Left lung (tissue), 10 donors: Measurements from ENCODE around the gene AFG3L2. TPM values are rescaled to one million over a fixed set of nuclear protein-coding genes. Genes with fewer than 3 reads are reported as not detected.

Source experiments
- ATAC-seq: fragments of 200-7000 bp; cut with Tn5 transposase; one replicate; pipeline ENCODE4 v1.9.1; 2020; ENCODE audit warnings: moderate library complexity
- DNase-seq, 4 donors: peaks; one replicate each; pipeline ENCODE4 v3.0.0-alpha.2; 2013 to 2020
- H3K27ac ChIP-seq, 2 donors: fragments of 200-600 bp; sonication (generic) in 1 of 2; one replicate each; pipeline versions ENCODE4 v1.5.0 to v1.8.0; 2020 to 2021
- H3K27me3 ChIP-seq, 2 donors: fragments of 200-600 bp; sonication (generic) in 1 of 2; one replicate each; pipeline versions ENCODE4 v1.5.0 to v1.8.0; 2020 to 2021
- H3K36me3 ChIP-seq, 2 donors: fragments of 200-600 bp; sonication (generic) in 1 of 2; one replicate each; pipeline versions ENCODE4 v1.5.0 to v1.8.0; 2020 to 2021
- H3K4me1 ChIP-seq, 2 donors: fragments of 200-600 bp; one replicate each; pipeline ENCODE4 v1.8.0; 2021
- H3K4me3 ChIP-seq, 2 donors: fragments of 200-600 bp; sonication (generic) in 1 of 2; one replicate each; pipeline versions ENCODE4 v1.5.0 to v1.8.0; 2020 to 2021; ENCODE audit warnings: mild to moderate bottlenecking in 1 of 2
- H3K9me3 ChIP-seq, 2 donors: fragments of 200-600 bp; sonication (generic) in 1 of 2; one replicate each; pipeline versions ENCODE4 v1.5.0 to v1.8.0; 2020 to 2021
- intact Hi-C, 2 donors: fragments of 100-400 bp; cut with DNase I; formaldehyde crosslinking; loops; one replicate each; pipeline versions ENCODE4 v1.11.2 to v1.14.2; 2022
- polyA plus RNA-seq, 6 donors: library from polyadenylated mRNA; unstranded; fragments of 120-200 nt; gene quantifications; one replicate each; pipeline ENCODE4 v1.2.1, GENCODE V29; 2013; ENCODE audit not compliant: insufficient read length in 6 of 6
- total RNA-seq, 2 donors: library from RNA; stranded (reverse); fragmentation: NEBNext Ultra II Directional; extraction: Animal tissue kit (Norgen Biotek cat#: 25700); gene quantifications; one replicate each; pipeline ENCODE4 v1.2.1, GENCODE V29; 2021
- TF ChIP-seq, protein P1 (sequence below), 2 donors: fragments of 200-600 bp; sonication (generic) in 1 of 2; IDR thresholded peaks; one replicate each; pipeline versions ENCODE4 v1.5.0 to v1.8.0; 2021; ENCODE audit warnings: antibody characterized with exemption in 2 of 2
- donor health status: DM: no; HTN: yes; CAD: no.
- donor health status: DM: no; HTN: no; CAD: no.

AFG3L2 gene
- total and polyA plus RNA-seq, 8 donors: 30.3 to 48.4 (median 43.9) TPM

DNA sequence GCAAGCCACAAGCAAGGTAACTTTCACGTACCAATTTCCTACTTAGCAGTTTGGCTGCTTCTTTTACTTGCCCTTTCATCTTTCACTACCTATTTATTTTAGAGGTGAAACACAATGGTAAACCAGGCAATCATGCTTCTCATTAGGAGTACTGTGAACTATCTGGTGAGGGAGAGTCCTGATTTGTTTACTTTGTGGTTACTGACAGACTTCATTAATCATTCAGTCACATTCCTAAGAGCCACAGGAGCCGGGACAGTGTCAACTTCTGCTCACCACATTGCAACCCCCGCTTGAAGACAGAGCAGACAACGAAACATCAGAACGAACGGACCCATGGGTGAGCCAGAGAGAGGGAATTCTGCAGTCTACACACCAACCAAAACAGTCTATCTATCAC lies 40.1 kb downstream of the AFG3L2 start:
- TF ChIP-seq, protein P1, sequence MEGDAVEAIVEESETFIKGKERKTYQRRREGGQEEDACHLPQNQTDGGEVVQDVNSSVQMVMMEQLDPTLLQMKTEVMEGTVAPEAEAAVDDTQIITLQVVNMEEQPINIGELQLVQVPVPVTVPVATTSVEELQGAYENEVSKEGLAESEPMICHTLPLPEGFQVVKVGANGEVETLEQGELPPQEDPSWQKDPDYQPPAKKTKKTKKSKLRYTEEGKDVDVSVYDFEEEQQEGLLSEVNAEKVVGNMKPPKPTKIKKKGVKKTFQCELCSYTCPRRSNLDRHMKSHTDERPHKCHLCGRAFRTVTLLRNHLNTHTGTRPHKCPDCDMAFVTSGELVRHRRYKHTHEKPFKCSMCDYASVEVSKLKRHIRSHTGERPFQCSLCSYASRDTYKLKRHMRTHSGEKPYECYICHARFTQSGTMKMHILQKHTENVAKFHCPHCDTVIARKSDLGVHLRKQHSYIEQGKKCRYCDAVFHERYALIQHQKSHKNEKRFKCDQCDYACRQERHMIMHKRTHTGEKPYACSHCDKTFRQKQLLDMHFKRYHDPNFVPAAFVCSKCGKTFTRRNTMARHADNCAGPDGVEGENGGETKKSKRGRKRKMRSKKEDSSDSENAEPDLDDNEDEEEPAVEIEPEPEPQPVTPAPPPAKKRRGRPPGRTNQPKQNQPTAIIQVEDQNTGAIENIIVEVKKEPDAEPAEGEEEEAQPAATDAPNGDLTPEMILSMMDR (IDR thresholded peaks at IDR 0.05): no peak
- no peak overlapping the region for H3K4me3 ChIP-seq
- ATAC-seq: peak; percentile 52

DNA sequence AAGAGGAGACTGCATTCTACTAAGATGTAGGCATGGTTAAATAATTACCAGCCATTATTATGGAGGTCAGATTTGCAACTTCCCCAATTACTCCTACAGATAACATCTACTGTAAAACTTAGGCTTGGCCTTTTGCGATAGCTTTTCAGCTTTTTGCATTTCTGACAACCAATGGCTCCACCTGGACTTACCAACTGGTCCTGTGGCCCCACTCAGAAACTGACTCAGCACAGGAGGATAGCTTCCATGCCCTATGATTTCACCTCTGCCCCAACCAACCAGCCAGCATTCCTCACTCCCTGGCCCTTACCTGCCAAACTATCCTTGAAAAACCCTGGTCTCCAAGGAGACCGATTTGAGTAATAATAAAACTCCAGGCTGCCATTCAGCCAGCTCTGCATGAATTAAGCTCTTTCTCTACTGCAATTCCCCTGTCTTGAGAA lies 40.8 kb downstream of the AFG3L2 start:
- ATAC-seq (peak; percentile 75), DNase-seq (no peak)
- H3K9me3 ChIP-seq: no peaks in the 10 kb centered on the region
- TF ChIP-seq, protein P1 (IDR thresholded peaks at IDR 0.05): no peak
- H3K36me3 ChIP-seq: peaks cover 0 to 77% of the 10 kb centered on the region in 2 donors
- no peaks in the 10 kb centered on the region for H3K4me1 ChIP-seq
- H3K27me3 ChIP-seq: no peaks in the 10 kb centered on the region
- H3K4me3 ChIP-seq: no peak overlapping the region
- intact Hi-C loops: no loop called here
- H3K27ac ChIP-seq: no peak overlapping the region

More for the DNA sequence above, 40.1 kb downstream of the AFG3L2 start:
- Histone ChIP-seq H3K36me3 (peaks cover 0 to 83% of the 10 kb centered on the region in 2 donors), H3K9me3 (no peaks in the 10 kb centered on the region), H3K4me1 (no peaks in the 10 kb centered on the region), H3K27me3 (no peaks in the 10 kb centered on the region), H3K27ac (no peak overlapping the region)
- no peak for DNase-seq
- intact Hi-C loops: no loop called here

DNA sequence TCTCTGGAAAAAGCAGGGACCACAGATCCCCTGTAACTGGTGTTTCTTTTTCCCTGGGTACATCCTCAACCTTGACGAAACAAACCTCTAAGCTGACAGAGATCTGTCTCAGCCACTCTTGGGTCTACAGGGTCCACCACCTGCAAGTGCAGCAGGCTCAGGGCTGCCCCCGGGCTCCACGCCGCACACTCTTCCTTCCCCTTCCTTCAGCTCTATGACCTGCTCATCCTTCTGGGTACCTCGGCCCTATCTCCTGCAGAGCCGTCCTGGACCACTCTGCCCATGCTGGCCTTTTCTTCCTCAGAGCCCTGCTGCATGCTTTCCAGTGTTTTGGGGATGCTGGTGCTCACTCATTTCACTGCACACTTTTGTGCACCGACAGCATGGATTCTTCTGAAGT lies 41.5 kb downstream of the AFG3L2 start:
- TF ChIP-seq, protein P1 (IDR thresholded peaks at IDR 0.05): no peak
- no peak for ATAC-seq

DNA sequence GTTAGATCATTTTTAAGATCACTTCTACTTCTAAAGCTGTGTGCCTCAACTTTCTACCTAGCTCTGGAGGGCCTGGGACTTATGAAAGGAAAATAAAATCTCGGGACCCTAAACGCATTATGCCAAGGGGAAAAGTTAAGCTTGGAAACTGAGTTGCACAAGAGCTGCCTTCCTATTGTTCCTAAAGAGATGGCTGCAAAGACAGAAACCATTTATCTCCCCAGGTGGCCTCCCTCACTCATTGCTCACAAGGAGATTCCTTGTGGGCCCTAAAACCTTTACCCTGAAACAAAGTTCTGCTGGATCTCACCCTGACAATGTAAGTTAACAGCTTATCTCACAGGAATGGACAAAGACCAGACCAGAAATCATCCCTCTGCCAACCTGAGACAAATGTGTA lies 42.2 kb downstream of the AFG3L2 start:
- Histone ChIP-seq H3K27me3 (no peaks in the 10 kb centered on the region), H3K27ac (no peak overlapping the region), H3K4me3 (no peak overlapping the region), H3K36me3 (peaks cover 0 to 74% of the 10 kb centered on the region in 2 donors), H3K4me1 (no peaks in the 10 kb centered on the region), H3K9me3 (no peaks in the 10 kb centered on the region)
- intact Hi-C loops: no loop called here
- TF ChIP-seq, protein P1 (IDR thresholded peaks at IDR 0.05): no peak
- DNase-seq (no peak), ATAC-seq (no peak)

More for the DNA sequence above, 41.5 kb downstream of the AFG3L2 start:
- Histone ChIP-seq H3K4me1 (no peaks in the 10 kb centered on the region), H3K27me3 (no peaks in the 10 kb centered on the region), H3K36me3 (peaks cover 0 to 76% of the 10 kb centered on the region in 2 donors), H3K4me3 (no peak overlapping the region), H3K27ac (no peak overlapping the region), H3K9me3 (no peaks in the 10 kb centered on the region)
- intact Hi-C loops: no loop called here
- DNase-seq: no peak

DNA sequence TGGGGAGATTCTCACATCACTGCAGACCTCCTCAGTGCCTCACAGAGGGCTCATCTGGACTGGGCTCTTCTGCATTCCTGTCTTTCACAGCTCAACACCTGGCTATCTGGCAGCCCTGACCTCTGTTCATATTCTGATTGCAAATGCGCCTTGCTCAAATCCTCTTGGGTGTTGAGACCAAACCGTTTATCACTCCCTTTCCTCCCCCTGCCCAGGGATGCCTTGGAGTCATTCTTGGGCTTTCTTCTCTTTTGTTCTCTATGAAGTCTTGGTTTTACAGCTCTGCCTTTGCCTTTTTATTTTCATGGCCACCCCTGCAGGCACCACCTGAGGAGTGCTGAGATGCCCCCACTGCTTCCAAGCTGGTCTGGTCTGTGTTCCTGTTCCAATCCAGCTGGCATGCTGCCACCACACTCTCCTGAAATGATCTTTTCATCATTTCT lies 42.6 kb downstream of the AFG3L2 start:
- Histone ChIP-seq H3K4me1 (no peaks in the 10 kb centered on the region), H3K36me3 (peaks cover 0 to 74% of the 10 kb centered on the region in 2 donors), H3K9me3 (no peaks in the 10 kb centered on the region), H3K27me3 (no peaks in the 10 kb centered on the region), H3K4me3 (no peak overlapping the region), H3K27ac (no peak overlapping the region)
- intact Hi-C loops: no loop called here
- TF ChIP-seq, protein P1 (IDR thresholded peaks at IDR 0.05): no peak
- ATAC-seq: no peak
- DNase-seq: no peak
